CD4-positive, alpha-beta T cell treated with Interleukin-2 at 100 ng/mL for 4 hours (primary cell): ENCODE measurements around the gene CRYM.
"Not testable (repeated sequence)": the region's sequence is repeated elsewhere in the genome, so short reads cannot be mapped to it uniquely, and the experiment has no call there.

Experiments
- DNase-seq: peaks from one replicate; pipeline ENCODE4 v3.0.0-alpha.2; 2020; ENCODE audit warnings: low spot score

Gene CRYM

GRCh38 chr16:21277927-21278706, at the start of gene CRYM:
TSS of gene CRYM (minus strand) at chr16:21278290. CDS start at chr16:21278251, 39 bp downstream.
- DNase-seq: no peak

- DNase-seq: no peak
Measured at GRCh38 chr16:21327046-21327445, 49.0 kb upstream of the CRYM start.

- DNase-seq: no peak
Measured at GRCh38 chr16:21326459-21326858, 48.4 kb upstream of the CRYM start.

GRCh38 chr16:21324267-21324666, 46.2 kb upstream of the CRYM start:
- no peak for DNase-seq

DNA sequence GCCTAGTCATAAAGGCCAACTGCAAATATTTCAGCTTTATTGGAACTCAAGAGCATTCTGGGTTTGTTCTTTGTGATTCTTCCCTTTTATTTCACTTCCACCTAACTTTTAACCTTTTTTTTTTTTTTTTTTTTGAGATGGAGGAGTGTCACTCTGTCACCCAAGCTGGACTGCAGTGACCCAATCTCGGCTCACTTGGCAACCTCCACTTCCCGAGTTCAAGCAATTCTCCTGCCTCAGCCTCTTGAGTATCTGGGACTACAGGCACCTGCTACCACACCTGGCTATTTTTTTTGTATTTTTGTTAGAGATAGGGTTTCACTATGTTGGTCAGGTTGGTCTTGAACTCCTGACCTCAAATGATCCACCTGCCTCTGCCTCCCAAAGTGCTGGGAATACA, 44.2 kb upstream of the CRYM start:
- not testable (repeated sequence) for DNase-seq

DNA sequence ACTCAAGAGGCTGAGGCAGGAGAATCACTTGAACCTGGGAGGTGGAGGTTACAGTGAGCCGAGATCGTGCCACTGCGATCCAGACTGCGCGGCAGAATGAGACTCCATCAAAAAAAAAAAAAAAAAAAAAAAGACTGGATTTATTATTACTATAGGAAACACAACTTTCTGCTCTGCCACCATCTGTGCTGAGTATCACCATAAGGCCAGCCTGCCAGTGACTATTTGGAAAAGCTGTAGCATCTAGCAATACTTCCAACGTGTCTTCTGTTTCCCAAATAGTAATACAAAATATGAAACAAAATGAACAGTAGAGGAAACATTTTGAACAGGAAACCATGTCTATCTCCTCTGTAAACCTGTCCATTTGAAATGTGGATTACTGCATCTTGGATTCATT, 43.6 kb upstream of the CRYM start:
- no peak for DNase-seq

GRCh38 chr16:21314339-21314738, 36.2 kb upstream of the CRYM start:
- DNase-seq: no peak

- not testable (repeated sequence) for DNase-seq
Measured at GRCh38 chr16:21312863-21313372, 34.8 kb upstream of the CRYM start.

DNA sequence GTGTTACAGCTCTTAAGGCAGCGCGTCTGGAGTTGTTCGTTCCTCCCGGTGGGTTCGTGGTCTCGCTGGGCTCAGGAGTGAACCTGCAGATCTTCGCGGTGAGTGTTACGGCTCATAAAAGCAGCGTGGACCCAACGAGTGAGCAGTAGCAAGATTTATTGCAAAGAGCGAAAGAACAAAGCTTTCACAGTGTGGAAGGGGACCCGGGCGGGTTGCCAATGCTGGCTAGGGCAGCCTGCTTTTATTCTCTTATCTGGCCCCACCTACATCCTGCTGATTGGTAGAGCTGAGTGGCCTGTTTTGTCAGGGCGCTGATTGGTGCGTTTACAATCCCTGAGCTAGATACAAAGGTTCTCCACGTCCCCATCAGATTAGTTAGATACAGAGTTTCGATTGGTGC, 34.0 kb upstream of the CRYM start:
- not testable (repeated sequence) for DNase-seq

- not testable (repeated sequence) for DNase-seq
Measured at GRCh38 chr16:21306712-21307111, 28.6 kb upstream of the CRYM start.

DNA sequence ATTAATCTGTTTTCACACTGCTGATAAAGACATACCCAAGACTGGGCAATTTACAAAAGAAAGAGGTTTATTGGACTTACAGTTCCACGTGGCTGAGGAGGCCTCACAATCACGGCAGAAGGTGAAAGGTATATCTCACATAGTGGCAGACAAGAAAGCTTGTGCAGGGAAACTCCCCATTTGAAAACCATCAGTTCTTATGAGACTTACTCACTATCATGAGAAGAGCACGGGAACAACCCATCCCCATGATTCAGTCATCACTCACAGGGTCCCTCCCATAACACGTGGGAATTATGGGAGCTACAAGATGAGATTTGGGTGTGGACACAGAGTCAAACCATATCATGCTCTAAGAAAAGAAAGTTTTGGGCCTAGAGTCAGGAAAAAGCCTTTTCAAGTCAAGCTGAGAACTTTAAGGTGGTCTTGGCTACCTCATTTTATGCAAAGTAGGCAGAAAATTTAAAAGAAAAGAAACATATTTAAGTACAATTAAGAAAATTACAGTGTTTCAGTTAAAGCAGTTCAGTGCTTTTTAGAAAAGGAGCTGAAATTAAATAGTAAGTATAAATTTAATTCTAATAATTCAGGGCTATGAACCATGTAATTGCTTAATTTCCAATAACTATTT, 24.9 kb upstream of the CRYM start:
- no peak for DNase-seq

DNA sequence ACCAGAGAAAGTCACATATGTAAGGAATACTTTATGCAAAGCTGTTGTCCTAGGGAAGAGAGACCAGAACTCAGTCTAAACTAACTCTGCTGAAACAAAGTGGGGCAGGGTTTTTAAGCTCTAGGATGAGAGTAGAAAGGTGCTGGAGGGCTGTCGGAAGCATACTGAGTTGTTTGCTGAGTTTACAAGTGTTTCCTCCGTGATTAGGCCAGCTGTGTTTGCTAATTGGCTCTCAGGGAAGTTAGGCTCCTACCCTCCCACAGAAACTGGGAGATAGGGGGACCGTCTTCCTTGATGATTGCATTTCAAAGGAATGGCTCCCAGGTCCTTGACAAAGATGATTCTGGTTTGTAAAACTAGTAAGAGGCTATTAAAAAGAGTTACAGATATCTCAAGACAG, 24.4 kb upstream of the CRYM start:
- DNase-seq: no peak

DNA sequence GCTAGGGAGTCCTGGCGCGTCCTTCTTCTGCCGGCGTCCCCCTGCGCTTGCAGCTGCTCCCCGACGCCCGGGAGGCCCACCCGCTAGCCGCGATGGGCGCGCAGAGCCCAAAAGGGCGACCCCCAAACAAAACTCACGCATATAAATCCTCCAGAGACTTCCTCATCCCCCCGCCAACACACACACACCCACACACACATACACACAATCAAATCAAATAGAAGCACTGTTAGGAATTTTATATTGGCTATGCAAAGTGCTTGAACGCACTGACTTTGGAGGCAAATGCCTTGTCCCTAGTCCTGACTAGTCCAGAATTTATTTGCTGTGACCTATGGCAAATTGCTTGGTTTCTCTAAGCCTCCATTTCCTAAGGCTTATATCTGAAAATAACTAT, 23.8 kb upstream of the CRYM start:
- DNase-seq: no peak

DNA sequence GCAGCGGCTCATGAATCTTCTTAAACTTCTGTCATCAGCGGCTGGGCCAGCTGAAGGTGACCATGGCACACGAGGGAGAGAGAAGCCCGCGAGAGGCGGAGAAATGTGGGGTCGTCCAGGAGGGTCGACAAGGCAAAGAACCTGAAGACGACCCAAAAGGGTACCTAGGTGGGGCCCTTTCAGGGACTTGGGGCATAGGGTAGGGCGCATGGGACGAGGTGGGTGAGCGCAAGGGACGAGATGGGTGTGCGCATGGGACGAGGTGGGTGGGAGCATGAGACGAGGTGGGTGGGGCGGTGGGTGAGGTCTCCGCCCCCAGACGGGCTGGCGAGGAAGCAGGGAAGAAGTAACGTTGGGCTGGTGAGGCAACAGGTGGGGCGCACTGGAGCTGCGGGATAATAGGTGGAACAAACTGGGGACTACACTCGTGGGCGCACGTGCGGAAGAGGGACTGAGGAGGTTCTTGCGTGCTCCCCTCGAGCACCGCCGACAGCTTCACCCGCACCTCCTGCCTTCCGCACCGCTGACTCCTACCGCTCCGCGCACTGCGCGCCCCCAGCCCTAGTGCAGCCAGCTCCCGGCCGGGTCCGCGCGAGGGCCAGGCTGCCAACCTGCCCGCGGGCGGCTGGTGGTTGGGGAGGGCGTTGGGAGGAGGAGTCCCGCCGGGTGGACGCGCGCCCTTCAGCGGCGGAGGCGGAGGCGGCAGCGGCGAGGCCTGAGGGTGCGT, 23.2 kb upstream of the CRYM start:
- DNase-seq: peak; percentile 3

DNA sequence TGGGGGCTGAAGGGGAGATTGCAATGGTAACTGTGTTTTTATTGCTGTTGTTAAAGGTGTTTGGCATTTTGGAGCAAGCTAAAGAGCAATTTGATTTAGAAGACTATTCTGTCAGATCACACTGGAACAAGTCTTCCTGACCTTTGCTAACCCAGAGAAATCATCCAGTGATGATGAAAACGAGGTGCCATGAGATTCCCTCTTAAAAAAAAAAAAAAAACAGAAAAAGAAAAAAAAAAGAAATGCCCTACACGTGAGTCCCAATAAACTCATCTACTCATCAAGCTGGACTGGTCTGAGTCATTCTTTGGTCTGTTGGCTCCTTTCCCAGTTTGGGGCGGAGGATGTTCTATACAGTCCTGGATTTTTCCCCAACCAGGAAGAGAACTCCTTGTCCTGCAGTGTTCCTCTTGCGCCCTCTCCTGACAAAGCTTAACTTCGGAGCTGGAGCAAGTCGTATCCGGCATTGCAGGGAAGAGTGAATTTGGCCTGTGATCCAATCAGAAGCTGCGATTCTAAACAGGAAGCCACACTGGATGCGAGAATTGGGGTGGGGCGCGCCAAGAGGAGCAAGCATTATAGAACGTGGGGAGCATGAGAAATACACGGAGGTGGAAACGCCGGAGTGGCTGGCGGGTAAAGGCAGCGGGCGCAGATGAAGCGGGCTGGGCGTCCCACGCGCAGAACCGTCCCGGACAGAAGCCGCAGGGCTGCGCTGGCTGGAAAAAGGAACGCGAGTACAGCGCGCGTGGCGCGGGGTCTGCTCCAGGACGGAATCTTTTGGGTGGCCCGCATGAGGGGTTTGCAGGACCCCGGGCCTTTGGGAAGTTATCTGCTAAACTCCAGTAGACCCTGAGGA, 22.4 kb upstream of the CRYM start:
- DNase-seq: peak; percentile 36

- DNase-seq: not testable (repeated sequence)
Measured at GRCh38 chr16:21289789-21290188, 11.7 kb upstream of the CRYM start.

DNA sequence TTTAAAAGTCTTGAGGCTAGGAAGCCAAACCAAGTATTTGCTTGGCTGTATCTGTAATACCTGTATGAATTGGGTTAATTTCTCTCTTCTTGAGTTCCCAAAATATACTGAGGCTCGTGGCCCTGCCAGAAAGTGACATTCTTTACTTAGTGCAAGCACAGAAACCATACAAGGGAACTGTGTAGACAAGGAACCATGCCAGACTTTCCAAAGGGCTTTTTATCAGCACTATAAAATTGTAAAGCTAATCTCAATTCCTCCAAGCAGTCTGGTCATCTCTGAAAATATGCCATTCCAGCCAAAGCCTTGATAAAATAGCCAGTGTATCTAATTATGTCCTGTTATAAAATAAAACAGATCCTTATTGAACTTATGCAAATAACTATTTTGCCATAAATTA, 7.2 kb upstream of the CRYM start:
- no peak for DNase-seq

- no peak for DNase-seq
Measured at GRCh38 chr16:21284414-21284813, 6.3 kb upstream of the CRYM start.

DNA sequence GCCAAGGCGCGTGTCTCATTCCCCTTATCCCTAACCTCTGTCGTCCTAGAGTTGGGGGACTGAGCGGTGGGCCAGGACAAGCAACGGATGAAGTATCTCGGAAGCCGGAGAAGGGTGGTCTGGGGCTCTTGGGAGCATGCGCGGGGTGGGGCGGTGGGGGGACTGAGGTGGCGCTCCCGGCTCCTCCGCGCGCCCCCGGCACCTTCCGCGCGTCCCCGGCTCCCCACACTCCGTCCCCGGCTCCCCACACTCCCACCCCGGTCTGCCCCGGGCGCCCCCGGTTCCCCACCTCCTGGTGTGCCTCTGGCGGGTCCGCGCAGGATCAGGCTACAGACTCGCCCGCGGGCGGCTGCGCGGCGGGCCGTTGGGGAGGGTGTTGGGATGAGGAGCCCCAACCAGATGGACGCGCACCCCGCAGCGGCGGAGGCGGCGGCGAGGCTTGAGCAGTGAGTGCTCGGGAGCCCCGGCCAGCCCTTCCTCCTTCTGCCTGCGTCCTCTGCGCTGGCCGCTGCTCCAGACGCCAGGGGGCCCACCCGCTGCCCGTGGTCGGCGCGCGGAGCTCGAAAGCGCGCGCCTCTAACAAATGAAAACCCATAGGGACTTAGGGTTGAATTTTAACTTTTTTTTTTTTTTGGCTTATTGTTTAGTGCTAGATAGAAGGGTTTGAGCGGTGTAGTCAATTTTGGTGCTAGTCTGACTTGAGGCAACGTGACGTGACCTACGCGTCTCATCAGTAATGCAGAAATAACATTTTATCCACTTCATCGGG, 5.6 kb upstream of the CRYM start:
- DNase-seq: no peak

DNA sequence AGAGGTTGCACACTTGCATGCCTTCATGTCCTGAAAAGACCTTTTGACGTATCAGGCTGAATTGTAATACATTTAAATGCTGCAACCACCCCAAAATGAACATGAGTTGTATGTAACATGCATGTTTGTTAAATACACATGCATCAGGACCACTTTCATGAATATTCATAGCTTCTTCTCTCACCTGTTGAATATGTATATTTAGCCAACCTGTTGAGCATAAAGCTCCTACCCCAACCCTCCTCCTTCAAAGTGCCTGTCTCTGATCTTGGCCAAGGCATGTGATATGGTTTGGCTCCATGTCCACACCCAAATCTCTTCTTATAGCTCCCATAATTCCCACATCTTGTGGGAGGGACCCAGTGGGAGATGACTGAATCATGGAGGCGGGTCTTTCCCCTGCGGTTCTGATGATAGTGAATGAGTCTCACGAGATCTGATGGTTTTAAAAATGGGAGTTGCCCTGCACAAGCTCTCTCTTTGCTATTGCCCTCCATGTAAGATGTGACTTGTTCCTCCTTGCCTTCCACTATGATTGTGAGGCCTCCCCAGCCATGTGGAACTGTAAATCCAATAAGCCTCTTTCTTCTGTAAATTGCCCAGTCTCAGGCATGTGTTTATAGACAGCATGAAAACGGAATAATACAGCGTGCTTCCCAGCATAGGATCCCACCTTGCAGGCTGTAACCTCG, 3.8 kb upstream of the CRYM start:
- no peak for DNase-seq

DNA sequence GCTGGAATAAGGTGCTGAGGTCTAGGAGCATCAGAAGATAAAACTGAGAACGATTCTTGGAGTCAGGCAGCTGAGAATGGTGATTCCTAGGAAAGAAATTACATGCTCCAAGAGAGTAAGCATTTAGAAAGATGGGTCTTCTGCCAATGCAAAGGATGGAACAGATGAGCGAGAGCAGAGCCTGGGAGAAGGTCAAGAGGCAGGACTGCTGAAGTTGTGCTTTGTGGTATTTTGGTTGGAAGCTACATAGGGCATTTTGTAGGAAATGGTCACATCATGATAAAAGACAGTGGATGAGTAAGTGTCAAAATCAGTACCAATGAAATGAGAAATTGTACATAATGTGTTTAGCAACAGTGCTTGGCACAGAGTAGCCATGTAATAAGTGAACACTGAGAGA, 1.4 kb upstream of the CRYM start:
- no peak for DNase-seq
